ENCODE results near the gene MLPH.

- no peak for TF ChIP-seq SMC3 (IDR thresholded peaks at IDR 0.05; ENCODE audit: low read depth, low read length)
- TF ChIP-seq FOXM1 (IDR thresholded peaks at IDR 0.05; ENCODE audit: low read depth) = no peak
- no peak for TF ChIP-seq CHD2 (IDR thresholded peaks at IDR 0.05; ENCODE audit: low read length, partially characterized antibody)
- TF ChIP-seq, protein P1, sequence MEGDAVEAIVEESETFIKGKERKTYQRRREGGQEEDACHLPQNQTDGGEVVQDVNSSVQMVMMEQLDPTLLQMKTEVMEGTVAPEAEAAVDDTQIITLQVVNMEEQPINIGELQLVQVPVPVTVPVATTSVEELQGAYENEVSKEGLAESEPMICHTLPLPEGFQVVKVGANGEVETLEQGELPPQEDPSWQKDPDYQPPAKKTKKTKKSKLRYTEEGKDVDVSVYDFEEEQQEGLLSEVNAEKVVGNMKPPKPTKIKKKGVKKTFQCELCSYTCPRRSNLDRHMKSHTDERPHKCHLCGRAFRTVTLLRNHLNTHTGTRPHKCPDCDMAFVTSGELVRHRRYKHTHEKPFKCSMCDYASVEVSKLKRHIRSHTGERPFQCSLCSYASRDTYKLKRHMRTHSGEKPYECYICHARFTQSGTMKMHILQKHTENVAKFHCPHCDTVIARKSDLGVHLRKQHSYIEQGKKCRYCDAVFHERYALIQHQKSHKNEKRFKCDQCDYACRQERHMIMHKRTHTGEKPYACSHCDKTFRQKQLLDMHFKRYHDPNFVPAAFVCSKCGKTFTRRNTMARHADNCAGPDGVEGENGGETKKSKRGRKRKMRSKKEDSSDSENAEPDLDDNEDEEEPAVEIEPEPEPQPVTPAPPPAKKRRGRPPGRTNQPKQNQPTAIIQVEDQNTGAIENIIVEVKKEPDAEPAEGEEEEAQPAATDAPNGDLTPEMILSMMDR (IDR thresholded peaks at IDR 0.05) = no peak
- TF ChIP-seq RXRA (IDR thresholded peaks at IDR 0.05; ENCODE audit: borderline replicate concordance, low read depth) = no peak
- TF ChIP-seq POLR2AphosphoS5 (IDR thresholded peaks at IDR 0.05; ENCODE audit: low read depth, low read length) = no peak
- TF ChIP-seq ZBTB33 (IDR thresholded peaks at IDR 0.05; ENCODE audit: borderline replicate concordance, low read depth) = no peak
- TF ChIP-seq, protein P2, sequence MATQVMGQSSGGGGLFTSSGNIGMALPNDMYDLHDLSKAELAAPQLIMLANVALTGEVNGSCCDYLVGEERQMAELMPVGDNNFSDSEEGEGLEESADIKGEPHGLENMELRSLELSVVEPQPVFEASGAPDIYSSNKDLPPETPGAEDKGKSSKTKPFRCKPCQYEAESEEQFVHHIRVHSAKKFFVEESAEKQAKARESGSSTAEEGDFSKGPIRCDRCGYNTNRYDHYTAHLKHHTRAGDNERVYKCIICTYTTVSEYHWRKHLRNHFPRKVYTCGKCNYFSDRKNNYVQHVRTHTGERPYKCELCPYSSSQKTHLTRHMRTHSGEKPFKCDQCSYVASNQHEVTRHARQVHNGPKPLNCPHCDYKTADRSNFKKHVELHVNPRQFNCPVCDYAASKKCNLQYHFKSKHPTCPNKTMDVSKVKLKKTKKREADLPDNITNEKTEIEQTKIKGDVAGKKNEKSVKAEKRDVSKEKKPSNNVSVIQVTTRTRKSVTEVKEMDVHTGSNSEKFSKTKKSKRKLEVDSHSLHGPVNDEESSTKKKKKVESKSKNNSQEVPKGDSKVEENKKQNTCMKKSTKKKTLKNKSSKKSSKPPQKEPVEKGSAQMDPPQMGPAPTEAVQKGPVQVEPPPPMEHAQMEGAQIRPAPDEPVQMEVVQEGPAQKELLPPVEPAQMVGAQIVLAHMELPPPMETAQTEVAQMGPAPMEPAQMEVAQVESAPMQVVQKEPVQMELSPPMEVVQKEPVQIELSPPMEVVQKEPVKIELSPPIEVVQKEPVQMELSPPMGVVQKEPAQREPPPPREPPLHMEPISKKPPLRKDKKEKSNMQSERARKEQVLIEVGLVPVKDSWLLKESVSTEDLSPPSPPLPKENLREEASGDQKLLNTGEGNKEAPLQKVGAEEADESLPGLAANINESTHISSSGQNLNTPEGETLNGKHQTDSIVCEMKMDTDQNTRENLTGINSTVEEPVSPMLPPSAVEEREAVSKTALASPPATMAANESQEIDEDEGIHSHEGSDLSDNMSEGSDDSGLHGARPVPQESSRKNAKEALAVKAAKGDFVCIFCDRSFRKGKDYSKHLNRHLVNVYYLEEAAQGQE (IDR thresholded peaks at IDR 0.05; ENCODE audit: low read depth, low read length) = no peak
- TF ChIP-seq YY1 (IDR thresholded peaks at IDR 0.05; ENCODE audit: low read depth) = no peak
- TF ChIP-seq TAF1 (IDR thresholded peaks at IDR 0.05; ENCODE audit: borderline replicate concordance, low read depth, low read length) = no peak
- TF ChIP-seq MAX (IDR thresholded peaks at IDR 0.05; ENCODE audit: low read depth) = no peak
Measured at GRCh38 chr2:237540823-237541222, 53.8 kb downstream of the MLPH start.
